CD4-positive, alpha-beta T cell treated with Interleukin-21 for 1 hour (primary cell): ENCODE results near the gene RTF1.
A peak's percentile ranks its signal among the peaks of the same experiment; 100 is the strongest.

Source experiments
- DNase-seq: peaks from one replicate; pipeline ENCODE4 v3.0.0-alpha.2; 2020

RTF1 gene

DNA sequence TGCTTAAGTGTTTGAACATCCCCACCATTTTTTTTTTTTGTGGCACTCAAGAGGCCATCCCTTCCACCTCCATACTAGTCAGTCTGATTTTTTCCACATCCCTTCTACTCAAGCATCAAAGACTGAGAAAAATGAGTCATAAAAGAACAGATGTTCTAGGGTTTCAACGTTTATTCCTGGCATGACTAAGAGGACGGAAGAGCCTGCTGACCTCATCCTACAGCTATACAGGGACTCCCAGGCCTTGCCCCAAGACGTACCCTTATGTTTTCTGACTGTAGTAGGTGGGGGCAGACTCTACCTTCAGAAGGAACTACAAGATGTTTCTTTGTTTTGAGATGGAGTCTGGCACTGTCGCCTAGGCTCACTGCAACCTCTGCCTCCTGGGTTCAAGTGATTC, 73.5 kb downstream of the RTF1 start:
- DNase-seq, result no peak

DNA sequence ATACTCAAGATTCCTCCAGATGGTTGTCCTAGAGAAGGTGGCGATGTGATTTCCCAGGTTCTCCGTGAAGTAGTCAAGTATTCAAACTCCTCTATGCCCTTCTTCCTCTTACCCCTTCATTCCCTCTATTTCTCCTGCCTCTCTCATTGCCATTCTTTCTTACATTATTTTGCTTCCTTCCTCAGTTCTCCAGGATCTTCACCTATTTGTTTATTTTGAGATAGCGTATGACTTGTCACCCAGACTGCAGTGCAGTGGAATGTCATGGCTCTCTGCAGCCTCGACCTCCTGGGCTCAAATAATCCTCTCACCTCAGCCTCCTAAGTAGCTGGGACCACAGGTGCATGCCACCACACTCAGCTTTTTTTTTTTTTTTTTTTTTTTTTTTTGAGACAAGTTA, 75.0 kb downstream of the RTF1 start:
- DNase-seq, result no peak

DNA sequence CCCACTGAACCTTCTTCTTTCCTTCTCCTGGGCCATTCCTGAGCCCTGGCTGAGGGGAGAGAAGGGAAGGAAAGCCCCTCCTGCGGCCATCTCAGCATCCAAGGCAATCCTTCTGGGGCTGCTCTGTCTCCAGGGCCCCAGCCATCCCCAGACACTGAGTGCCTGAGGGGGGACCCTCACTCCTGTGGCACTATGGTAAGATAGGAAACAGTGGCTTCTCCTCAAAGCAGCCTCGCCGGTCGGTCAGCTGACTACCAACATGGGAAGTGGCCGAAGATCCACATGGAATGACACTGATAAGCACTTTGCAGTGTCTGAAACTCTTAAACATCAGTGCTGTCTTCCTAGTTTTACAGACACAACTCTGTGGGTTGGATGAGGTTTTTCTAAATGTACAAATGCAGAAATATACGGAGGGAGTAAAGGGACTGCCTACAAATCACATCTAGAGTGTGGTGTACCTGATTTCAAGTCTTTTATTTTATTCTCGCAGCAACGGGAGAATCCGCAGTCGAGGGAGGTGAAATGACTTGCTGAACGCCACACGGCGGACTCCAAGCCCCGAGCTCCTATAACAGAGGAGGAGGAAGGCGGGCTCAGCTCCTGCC, 75.8 kb downstream of the RTF1 start:
- DNase-seq, result no peak

DNA sequence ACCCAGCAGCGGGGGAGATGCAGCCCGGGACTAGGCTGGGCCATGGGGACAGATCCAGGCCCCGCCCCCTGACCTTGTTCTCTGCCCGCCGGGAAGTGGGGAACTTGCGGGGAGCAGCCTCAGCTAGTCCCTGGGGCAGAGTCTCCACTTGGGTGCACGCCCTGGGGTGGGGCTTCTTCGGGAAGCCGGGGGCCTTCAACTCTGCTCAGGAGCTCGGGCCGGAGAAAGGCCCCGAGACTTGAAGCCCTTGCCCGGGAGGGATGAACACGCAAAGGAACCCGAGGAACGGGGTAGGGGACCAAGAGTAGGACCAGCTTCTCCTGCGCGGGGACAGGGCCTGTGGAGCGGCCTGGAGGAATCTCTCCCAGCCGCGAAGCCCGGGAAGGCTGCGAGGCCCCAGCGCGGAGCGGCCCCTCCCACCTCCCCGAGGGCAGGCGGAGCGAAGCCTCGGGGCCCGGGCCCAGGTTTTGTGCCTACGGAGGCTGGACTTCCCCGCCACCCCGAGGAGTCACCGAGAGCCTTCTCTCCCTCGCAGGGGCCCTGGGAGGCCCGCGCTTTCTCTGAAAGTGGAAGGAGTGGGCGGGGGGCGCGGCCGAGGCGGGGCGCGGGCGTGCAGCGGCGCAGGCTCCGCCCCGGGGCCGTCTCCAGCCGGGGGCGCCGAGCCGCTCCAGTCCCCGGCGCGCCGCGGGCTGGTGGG, 76.5 kb downstream of the RTF1 start, which contains the start of gene ITPKA:
ITPKA (plus strand) TSS at position 670 of the 697 bp plus-strand sequence. CDS start 54 bp downstream, outside the sequence.
- peak; percentile 77 for DNase-seq

DNA sequence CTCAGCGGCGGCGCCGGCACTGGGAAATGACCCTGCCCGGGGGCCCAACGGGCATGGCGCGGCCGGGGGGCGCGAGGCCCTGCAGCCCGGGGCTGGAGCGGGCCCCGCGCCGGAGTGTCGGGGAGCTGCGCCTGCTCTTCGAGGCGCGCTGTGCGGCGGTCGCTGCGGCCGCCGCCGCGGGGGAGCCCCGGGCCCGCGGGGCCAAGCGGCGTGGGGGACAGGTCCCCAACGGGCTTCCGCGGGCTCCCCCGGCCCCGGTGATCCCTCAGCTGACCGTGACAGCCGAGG, 77.0 kb downstream of the RTF1 start:
- no peak for DNase-seq

DNA sequence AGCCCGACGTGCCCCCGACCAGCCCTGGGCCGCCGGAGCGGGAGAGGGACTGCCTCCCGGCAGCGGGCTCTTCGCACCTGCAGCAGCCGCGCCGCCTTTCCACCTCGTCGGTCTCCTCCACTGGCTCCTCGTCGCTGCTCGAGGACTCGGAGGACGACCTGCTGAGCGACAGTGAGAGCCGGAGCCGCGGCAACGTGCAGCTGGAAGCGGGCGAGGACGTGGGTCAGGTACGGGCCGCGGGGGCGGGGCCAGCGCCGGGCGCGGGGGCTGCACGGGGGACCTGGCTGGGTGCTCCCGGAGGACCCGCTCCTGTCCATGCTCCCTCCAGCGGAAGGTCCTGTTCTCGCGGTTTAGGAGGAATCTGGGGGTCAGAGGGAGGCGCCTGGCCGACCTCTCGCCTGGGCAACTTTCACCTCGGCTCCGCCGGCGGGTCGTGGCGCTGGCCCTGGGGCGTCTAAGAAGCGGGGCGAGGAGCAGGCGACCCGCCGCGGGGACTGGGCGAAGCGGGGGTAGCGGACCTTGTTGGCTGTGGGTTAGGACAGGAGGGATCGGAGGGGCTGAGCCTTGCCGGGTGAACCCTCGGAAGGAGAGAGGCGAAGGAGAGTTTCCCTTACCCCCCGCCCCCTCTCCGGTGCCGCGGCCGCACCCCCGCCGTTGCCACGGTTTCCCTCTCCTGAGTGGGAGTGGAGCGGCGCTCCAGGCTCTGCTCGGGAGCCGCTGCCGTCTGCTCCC, 77.5 kb downstream of the RTF1 start:
- DNase-seq, result peak; percentile 25

DNA sequence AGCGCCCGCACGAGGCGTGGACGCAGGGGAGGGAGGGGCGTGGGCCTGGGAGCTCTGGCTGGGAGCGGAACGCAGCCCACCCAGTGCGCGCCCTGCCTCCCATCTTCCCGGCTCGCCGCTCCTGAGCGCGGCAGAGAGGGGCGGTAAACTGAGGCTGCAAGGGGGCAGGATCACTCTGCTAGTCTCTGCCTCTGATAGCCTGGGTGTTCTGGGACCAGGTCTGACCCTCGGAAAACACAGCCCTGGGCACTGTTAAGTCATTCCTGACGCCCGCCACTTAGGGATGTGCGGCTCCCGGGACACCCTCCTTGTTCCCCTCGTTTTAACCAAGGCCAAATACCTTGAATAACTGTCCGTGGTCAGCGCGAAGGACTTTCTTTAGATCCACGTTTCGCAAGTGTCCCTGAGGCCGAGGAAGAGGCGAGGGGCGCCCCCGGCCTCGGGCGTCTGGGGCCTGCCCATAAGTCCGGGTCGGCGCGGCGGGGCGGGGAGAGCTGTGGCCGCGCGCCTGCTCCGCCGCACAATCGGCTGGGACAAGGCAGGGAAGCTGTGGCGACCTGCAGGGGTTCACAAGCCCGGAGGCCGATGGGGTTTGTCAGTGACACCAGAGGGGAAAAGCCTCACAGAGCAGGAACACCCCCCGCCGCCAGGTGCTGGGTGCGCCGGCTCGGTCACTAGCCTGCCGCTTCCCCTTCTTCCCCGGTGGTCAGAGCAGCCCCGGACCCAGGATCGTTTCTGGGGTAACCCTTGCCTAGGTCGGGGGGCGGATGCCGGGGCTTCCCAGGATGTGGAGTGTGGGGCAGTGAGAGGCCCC, 78.2 kb downstream of the RTF1 start:
- DNase-seq, result peak; percentile 31

DNA sequence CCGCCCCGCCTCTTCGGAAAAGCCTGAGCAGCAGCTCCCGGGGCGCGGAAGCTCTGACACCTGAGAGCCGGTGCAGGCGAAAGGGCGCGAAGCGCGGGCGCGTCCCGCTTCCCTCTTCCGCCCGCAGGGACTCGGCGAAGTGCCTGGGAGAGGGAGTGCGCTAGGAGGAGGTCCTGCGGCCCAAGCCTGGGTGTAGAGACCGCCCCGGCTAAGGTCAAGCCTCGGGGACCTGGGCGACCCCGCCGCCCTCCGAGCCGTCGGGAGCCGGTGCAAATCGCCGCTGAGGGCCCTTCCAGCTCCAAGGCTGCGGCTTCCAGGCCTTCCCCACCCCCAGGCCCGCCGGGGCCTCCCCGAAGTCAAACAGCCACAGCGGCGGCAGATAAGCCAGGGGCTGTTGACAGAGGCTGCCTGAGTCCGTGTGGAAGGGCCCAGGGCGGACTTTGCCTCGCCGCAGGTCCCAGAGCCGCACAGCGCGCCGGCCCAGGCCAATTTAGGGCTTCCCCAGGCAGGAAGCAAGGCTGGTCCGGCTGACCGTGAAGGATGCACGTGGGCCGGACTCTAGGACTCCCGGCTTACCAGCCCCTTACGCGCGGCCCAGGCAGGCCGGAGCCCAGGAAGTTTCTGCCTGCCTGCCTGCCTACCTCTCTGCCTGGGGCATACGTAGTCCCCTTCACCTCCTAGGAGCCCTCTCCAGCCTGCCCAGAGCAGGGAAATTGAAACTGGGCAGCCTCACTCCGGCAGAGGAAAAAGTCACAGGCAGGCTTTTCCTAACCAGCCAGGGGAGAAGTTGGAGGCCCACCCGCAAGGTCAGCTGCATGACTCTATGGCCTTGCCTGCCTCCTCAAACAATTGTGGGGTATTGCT, 79.1 kb downstream of the RTF1 start:
- no peak for DNase-seq

DNA sequence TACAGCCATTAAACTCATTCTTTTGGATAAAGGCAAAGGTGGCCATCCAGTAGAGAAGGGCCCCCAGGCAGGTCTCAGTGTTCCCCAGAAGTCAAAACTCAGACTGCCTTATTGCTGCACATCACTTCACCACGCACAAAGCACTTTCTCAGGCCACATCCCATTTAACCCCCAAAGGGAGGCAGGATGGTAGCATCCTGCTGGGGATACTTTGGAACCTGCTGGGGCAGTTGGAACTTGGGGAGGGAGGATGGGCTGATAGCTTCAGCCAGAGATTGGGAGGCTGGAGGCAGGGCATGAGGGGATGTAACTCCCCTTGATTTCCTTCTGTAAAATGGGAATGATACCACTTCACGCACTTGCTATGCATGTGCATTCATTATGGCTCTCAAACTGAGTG, 81.8 kb downstream of the RTF1 start:
- DNase-seq, result no peak

DNA sequence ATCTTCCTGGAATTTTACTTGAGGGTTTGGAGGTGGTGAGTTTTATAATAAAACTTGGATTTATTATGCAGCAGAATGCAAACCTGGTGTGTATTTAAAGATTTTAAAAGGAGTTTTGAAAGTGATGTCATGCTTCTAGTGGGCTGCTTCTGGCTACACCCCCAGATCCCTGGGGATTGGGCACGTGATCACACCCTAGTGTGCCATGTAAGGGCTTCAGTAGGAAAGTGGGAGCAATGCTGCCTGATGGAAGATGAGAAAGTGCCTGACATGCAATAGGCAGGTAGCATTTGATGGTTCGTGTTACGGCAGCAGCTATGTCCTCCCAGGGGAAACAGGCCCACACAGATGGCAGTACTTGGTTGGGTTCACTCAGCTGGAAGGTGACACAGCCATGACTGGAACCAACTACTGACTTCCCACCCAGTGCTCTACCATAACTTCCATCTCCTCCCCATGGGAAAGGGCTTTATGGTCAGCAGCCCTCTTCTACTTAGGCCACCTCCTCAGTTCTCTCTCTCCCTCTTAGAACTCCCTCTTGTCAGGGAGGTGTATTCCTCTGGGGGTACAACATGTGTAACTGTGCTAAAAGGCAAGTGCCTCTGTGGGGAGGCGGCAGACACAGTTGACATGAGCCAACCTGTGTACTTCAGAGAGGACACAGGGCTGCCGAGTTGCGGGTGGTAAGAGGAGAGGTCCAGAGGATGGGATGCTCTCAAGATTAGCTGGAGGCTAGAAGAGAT, 82.4 kb downstream of the RTF1 start:
- no peak for DNase-seq

DNA sequence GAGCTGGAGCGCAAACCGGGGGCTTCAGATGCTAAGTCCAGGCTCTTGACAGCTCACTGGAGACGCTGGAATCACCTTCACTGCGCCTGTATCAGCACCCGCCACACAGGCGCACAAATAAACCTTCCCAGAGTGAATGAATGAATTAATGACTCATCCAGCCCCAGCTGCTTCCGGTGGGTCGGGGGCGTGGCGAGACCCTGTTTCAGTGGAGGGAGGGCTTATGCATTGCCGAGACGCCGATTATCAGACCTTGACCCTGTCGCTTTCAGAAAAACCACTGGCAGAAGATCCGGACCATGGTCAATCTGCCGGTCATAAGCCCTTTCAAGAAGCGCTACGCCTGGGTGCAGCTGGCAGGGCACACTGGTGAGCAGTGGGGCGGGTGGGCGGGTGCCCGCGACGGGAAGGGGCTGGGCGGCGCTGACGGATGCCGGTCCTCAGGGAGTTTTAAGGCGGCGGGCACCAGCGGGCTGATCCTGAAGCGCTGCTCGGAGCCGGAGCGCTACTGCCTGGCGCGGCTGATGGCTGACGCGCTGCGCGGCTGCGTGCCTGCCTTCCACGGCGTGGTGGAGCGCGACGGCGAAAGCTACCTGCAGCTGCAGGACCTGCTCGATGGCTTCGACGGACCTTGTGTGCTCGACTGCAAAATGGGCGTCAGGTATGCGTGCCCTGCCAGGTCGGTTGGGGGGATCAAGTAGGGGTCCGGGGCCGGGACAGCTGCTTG, 84.5 kb downstream of the RTF1 start:
- peak; percentile 21 for DNase-seq

DNA sequence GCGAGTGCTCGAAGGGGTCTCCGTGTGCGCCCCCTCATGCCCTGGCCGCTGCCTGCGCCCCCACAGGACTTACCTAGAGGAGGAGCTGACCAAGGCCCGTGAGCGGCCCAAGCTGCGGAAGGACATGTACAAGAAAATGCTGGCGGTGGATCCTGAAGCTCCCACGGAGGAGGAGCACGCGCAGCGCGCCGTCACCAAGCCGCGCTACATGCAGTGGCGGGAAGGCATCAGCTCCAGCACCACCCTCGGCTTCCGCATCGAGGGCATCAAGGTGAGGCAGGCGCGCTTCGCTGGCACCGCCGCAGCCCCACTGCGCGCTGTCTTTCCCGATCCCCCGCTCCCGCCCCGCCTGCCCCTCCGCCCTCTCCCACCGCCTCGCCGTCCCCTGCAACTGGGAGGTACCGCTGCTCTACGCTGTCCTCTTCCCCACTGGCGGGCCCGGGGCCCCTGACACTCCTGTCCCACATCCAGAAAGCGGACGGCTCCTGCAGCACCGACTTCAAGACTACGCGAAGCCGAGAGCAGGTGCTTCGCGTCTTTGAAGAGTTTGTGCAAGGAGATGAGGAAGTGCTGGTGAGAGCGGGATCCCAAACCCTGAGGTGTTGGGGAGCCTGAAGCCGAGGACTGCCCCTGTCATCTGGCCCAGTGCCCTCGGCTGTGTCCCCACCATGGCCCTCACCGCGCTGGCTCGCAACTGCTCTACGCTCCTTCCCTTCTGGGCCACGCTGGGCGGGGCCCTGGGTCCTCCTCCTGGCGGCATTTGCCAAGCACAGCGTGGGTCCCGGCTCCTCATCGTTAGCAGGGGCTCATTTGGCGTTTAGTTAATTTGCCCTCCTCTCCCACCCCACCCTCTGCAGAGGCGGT, 85.3 kb downstream of the RTF1 start:
- peak; percentile 45 for DNase-seq

DNA sequence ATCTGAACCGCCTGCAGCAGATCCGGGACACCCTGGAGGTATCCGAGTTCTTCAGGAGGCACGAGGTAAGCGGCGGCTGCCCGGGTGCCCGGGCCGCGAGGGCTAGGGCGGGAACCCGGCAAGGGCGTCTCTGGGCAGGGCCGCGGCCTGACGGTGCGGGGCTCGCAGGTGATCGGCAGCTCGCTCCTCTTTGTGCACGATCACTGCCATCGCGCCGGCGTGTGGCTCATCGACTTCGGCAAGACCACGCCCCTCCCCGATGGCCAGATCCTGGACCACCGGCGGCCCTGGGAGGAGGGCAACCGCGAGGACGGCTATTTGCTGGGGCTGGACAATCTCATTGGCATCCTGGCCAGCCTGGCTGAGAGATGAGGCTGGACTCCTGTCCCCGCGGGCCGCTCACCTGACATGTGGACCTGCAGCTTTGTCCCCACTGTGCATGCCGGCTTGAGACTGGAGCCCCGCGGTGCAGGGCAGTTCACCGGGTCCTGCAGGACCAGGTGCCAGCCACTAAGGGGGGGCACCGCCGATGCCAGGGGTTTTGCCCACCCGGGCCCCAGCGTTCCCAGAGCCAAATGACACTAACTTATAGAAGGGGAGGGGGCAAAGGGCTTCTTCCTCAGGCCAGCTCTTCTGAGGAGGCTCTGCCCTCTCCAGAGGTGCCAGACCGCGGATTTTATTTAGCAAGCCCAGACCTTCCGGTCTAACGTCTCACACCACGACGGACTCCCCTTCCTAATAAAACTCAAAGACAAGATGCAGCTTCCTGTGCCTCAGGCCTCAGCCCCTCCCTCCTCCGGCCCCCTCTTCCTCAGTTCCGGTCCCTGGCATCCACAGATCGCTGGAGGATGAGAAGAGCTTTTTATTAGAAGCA, 86.1 kb downstream of the RTF1 start:
- DNase-seq, result no peak

DNA sequence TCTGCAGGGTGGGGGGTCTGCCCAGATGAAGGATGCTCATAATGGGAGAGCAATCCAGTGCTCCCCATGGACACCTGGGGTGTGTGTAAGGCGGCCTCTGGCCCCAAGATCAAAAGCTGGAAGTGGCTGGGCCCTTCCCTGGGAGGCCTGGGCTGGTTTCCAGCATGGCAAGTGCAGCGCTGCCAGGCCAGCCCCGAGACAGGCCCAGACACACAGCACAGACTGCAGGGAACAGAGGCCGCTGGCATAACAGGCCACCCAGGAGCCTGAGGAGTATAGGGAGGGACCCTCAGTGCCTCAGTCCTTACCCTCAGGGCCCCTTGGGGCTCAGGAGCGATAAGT, 86.7 kb downstream of the RTF1 start:
- DNase-seq, result no peak

DNA sequence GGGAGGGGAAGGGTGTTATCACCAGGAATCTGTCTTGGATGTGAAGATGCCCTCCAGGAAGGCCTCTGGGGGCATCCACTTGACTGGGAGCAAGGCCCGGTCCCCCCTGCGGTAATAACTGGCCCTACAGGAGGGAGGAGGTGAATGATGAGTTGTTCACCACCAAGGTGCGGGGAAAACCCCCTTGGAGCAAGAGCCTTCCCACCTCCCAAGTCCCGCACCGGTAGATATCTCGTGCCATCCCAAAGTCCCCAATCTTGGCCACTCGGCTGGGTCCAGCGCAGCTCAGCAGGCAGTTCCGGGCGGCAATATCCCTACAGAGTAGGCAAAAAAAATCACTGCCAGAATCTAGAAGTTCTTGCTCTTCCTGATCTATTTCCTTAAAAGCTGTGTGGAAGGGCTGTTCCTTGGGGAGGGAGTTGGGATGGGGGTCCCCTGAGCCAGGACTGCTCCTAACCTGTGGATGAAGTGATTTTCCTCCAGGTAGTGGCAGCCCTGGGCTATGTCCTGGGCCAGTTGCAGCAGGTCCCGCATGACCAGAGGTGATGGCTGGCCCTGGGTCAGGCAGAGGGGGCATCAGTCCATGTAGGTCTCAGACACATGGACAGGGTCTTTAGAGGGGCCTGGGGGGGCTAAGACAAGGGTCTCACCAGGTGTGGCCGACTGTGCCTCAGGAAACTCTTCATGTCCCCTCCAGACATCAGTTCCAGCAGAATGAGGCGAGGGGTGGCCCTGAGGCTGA, 88.0 kb downstream of the RTF1 start:
- DNase-seq, result no peak

DNA sequence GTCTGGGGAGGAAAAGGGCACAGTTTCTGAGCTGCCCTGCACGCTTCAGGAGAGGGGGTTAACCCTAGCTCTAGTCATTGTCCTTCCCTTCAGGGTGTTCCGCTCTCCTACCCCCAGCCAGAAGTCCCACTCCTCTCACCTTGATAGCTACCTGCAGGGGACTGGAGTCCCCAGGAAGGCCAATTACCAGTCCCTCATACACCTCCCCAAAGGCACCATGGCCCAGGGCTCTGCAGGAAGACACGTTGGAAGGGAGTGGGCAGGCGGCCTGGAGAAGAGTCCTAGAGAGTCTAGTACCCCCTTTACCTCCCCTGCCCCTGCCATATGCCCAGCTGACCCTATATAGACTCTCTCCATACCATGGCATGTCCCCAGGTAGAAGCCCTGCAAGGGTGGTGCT, 88.9 kb downstream of the RTF1 start:
- no peak for DNase-seq

DNA sequence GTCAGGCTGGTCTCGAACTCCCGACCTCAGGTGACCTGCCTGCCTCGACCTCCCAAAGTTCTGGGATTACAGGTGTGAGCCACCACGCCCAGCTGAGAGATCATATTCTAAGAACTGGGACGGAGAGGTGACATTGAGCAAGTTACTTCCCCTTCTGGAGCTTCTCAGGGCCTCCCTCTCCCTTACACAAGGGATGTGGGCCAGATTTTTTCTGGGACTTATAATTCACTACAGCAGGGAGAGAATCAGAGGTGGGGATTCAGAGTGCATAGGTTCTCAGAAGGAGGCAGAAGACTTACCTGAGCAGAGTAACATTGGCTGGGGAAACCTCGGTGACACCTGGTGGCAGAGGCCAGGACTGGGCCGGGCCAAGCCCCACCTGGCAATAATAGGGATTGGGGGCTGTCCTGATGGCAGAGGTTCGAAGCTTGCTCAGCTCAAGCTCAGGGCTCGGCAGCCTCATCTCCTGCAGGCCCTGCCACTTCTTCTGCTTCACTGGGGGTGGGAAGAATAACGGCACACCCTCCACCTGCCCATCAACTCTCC, 90.0 kb downstream of the RTF1 start:
- DNase-seq, result peak; percentile 21

DNA sequence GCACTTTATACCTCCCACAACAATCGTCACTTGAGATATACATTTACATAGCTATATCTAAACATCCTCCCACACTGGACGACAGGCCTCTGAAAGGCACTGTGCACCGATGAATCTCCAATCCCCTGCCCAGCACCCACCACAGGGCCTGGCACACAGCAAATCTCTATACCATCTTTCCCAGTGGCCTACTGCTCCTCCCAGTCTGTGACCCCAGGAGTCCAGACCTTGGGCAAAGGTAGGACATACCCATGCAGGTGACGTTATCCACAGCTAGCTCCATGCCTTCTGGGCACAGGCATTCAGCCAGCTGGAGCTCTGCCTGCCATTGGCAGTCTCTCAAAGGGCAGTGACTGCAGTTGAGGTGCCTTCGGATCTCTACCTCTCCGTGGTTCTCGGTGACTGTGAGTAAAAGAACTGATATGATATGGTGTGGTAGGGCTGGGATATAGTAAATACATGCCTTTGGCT, 91.0 kb downstream of the RTF1 start:
- DNase-seq, result no peak
